ENCODE results near the gene SGK1. TPM values are rescaled to one million over a fixed set of nuclear protein-coding genes. Genes with fewer than 3 reads are reported as not detected.

SGK1 gene
- total and polyA plus RNA-seq, 10 of the 15 experiments (the other 5 are each of a cell fraction or from before 2014, with no cell fraction given): 0.62 to 5.1 (median 2.9) TPM

DNA sequence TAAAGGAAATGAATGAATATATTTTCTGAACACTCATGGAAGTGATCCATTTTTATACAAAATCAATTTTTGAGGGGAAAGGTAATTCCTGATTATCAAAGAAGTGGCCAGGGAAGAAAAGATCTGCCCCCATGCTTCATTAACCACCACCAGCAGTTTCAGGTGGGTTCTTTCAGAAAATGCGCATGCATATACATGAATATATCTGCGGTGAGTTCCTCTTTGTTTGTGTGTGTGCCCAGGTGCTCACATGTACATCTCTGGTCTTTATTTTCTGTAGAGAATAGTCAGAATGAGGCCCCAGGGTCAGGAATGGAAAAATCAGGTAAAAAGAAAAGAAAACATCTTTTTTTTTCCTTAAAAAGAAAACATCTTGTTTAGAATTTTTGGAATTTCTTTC is 88.4 kb downstream of the SGK1 start:
- no peak for FAIRE-seq
- H3K4me2 ChIP-seq (ENCODE audit: control insufficient read depth, insufficient read depth): no peak overlapping the region
- no peaks in the 10 kb centered on the region for H3K36me3 ChIP-seq (ENCODE audit: control insufficient read depth in 2 of 2, insufficient read depth in 2 of 2, low read length in 1 of 2)
- ChIA-PET CTCF (interaction anchor here (1.0 to 1.3 kb wide), 2 partner anchors 19 to 711 kb away, joined by 3 read pairs; no protein-coding TSS in a partner anchor), SMC1A (ENCODE audit: uncharacterized antibody, unreplicated experiment) (interaction anchor here (0.8 kb wide), 1 partner anchor 46 kb away, joined by 3 read pairs; no protein-coding TSS in a partner anchor), POLR2A (no interaction called here), RAD21 (ENCODE audit: unreplicated experiment) (no interaction called here)
- H3K79me2 ChIP-seq (ENCODE audit: control insufficient read depth, insufficient read depth, low read length): no peaks in the 10 kb centered on the region
- H3K27ac ChIP-seq (ENCODE audit: control insufficient read depth, insufficient read depth): no peak overlapping the region
- TF ChIP-seq CBFB (IDR thresholded peaks at IDR 0.05; ENCODE audit: low read depth): no peak
- TF ChIP-seq RUNX3 (IDR thresholded peaks at IDR 0.05; ENCODE audit: low read length): peak; percentile 19
- peak; percentile 14; the same call in 1 of the 2 replicates for TF ChIP-seq SPI1 (IDR thresholded peaks at IDR 0.05; ENCODE audit: borderline replicate concordance, insufficient read depth, low read depth, low read length)
- in situ Hi-C loops (cut with MboI): no loop called here
- no peak overlapping the region for H3K9ac ChIP-seq (ENCODE audit: control insufficient read depth, insufficient read depth, low read length)
- intact Hi-C loops (cut with micrococcal nuclease; ENCODE audit: unreplicated experiment): no loop called here
- ATAC-seq: no peak
- H4K20me1 ChIP-seq (ENCODE audit: control insufficient read depth, insufficient read depth): no peaks in the 10 kb centered on the region
- no peak overlapping the region for H2AFZ ChIP-seq (ENCODE audit: control insufficient read depth, low read depth, low read length)
- no peaks in the 10 kb centered on the region for H3K9me3 ChIP-seq (replicated peaks; ENCODE audit: control insufficient read depth, insufficient read depth, low read length)
- DNase-seq (ENCODE audit: low read depth, low spot score): no peak
- BruUV-seq (replicated peaks): no TSS peak
- no peak overlapping the region for H3K4me3 ChIP-seq
- peaks cover 7% of the 10 kb centered on the region; the same call in 1 of the 2 replicates for H3K4me1 ChIP-seq (ENCODE audit: control insufficient read depth, insufficient read depth, low read length)
- WGBS (ENCODE audit: insufficient coverage, insufficient replicate concordance, low lambda C conversion rate, missing lambda C conversion rate): 97% methylated on average over 2 of the region's 2 CpGs
- H3K27me3 ChIP-seq (replicated peaks in 1 of 2; ENCODE audit: control insufficient read depth in 2 of 2, insufficient read depth in 2 of 2, low read length in 1 of 2): no peaks in the 10 kb centered on the region

DNA sequence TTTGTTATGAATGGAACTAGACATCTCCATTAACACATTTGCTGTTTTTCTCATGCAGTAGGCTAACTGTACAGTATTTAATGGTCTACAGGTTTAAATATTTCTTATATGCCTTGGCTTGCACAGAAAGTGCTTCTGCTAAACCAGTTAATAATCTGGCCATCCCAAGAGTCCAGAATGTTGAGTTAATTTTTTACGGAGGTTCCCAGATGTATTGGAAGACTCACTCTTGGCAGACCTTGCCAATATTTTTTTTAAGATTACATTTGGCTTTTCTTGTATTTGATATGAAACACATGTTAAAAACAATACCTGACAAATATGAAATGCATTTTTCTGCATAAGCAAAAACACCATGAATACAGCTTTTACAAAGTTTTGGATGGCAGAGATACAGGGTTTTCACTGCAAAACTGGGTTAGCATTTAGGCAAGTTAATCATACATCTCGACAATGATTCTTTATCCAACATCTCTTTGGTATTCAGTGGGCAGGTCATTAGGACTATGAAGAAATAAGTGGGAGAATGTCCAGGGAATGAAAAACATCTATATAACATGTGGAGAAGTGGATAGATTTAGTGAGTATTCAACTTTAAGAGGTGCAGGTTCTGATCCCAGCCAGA is 94.0 kb downstream of the SGK1 start:
- ATAC-seq (no peak), DNase-seq (ENCODE audit: low read depth, low spot score) (no peak), FAIRE-seq (no peak)
- no peak overlapping the region for H3K27ac ChIP-seq (ENCODE audit: control insufficient read depth, insufficient read depth)
- H3K4me3 ChIP-seq: no peak overlapping the region
- no peaks in the 10 kb centered on the region for H3K9me3 ChIP-seq (replicated peaks; ENCODE audit: control insufficient read depth, insufficient read depth, low read length)
- in situ Hi-C loops (cut with MboI): no loop called here
- ChIA-PET CTCF (no interaction called here), POLR2A (no interaction called here), SMC1A (ENCODE audit: uncharacterized antibody, unreplicated experiment) (no interaction called here), RAD21 (ENCODE audit: unreplicated experiment) (no interaction called here)
- BruUV-seq (replicated peaks): no TSS peak
- H3K4me2 ChIP-seq (ENCODE audit: control insufficient read depth, insufficient read depth): no peak overlapping the region
- no peak overlapping the region for H3K9ac ChIP-seq (ENCODE audit: control insufficient read depth, insufficient read depth, low read length)
- no peaks in the 10 kb centered on the region for H4K20me1 ChIP-seq (ENCODE audit: control insufficient read depth, insufficient read depth)
- intact Hi-C loops (cut with micrococcal nuclease; ENCODE audit: unreplicated experiment): no loop called here
- 81% methylated on average over 2 of the region's 2 CpGs for WGBS (ENCODE audit: insufficient coverage, insufficient replicate concordance, low lambda C conversion rate, missing lambda C conversion rate)
- H3K4me1 ChIP-seq (ENCODE audit: control insufficient read depth, insufficient read depth, low read length): no peaks in the 10 kb centered on the region
- no peaks in the 10 kb centered on the region for H3K79me2 ChIP-seq (ENCODE audit: control insufficient read depth, insufficient read depth, low read length)
- H2AFZ ChIP-seq (ENCODE audit: control insufficient read depth, low read depth, low read length): no peak overlapping the region
- H3K36me3 ChIP-seq (ENCODE audit: control insufficient read depth in 2 of 2, insufficient read depth in 2 of 2, low read length in 1 of 2): no peaks in the 10 kb centered on the region
- no peaks in the 10 kb centered on the region for H3K27me3 ChIP-seq (replicated peaks in 1 of 2; ENCODE audit: control insufficient read depth in 2 of 2, insufficient read depth in 2 of 2, low read length in 1 of 2)
- TF ChIP-seq, protein P1, sequence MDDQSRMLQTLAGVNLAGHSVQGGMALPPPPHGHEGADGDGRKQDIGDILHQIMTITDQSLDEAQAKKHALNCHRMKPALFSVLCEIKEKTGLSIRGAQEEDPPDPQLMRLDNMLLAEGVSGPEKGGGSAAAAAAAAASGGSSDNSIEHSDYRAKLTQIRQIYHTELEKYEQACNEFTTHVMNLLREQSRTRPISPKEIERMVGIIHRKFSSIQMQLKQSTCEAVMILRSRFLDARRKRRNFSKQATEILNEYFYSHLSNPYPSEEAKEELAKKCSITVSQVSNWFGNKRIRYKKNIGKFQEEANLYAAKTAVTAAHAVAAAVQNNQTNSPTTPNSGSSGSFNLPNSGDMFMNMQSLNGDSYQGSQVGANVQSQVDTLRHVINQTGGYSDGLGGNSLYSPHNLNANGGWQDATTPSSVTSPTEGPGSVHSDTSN (IDR thresholded peaks at IDR 0.05; ENCODE audit: insufficient replicate concordance, low read depth, low read length): no peak
- TF ChIP-seq, protein P2, sequence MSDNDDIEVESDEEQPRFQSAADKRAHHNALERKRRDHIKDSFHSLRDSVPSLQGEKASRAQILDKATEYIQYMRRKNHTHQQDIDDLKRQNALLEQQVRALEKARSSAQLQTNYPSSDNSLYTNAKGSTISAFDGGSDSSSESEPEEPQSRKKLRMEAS (IDR thresholded peaks at IDR 0.05; ENCODE audit: low read depth, low read length): no peak
- TF ChIP-seq, protein P3, sequence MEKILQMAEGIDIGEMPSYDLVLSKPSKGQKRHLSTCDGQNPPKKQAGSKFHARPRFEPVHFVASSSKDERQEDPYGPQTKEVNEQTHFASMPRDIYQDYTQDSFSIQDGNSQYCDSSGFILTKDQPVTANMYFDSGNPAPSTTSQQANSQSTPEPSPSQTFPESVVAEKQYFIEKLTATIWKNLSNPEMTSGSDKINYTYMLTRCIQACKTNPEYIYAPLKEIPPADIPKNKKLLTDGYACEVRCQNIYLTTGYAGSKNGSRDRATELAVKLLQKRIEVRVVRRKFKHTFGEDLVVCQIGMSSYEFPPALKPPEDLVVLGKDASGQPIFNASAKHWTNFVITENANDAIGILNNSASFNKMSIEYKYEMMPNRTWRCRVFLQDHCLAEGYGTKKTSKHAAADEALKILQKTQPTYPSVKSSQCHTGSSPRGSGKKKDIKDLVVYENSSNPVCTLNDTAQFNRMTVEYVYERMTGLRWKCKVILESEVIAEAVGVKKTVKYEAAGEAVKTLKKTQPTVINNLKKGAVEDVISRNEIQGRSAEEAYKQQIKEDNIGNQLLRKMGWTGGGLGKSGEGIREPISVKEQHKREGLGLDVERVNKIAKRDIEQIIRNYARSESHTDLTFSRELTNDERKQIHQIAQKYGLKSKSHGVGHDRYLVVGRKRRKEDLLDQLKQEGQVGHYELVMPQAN (conservative IDR thresholded peaks at IDR 0.05): no peak
- TF ChIP-seq CHD2 (IDR thresholded peaks at IDR 0.05; ENCODE audit: borderline replicate concordance, low read depth, low read length) (no peak), HDAC2 (IDR thresholded peaks at IDR 0.05) (no peak), RAD21 (IDR thresholded peaks at IDR 0.05; ENCODE audit: insufficient read depth, low read depth, low read length) (no peak), POLR2AphosphoS2 (IDR thresholded peaks at IDR 0.05; ENCODE audit: low read depth, low read length) (no peak), STAT3 (IDR thresholded peaks at IDR 0.05; ENCODE audit: low read depth, low read length) (no peak)
- TF ChIP-seq, protein P4, sequence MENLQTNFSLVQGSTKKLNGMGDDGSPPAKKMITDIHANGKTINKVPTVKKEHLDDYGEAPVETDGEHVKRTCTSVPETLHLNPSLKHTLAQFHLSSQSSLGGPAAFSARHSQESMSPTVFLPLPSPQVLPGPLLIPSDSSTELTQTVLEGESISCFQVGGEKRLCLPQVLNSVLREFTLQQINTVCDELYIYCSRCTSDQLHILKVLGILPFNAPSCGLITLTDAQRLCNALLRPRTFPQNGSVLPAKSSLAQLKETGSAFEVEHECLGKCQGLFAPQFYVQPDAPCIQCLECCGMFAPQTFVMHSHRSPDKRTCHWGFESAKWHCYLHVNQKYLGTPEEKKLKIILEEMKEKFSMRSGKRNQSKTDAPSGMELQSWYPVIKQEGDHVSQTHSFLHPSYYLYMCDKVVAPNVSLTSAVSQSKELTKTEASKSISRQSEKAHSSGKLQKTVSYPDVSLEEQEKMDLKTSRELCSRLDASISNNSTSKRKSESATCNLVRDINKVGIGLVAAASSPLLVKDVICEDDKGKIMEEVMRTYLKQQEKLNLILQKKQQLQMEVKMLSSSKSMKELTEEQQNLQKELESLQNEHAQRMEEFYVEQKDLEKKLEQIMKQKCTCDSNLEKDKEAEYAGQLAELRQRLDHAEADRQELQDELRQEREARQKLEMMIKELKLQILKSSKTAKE (IDR thresholded peaks at IDR 0.05; ENCODE audit: low read depth, poor library complexity, severe bottlenecking): no peak
